Measurements from ENCODE around the gene NPAS1. TPM values are rescaled to one million over a fixed set of nuclear protein-coding genes. Genes with fewer than 3 reads are reported as not detected.

The NPAS1 gene
- total and polyA plus RNA-seq, 4 donors, result 0.31 to 1.2 (median 0.70) TPM

DNA sequence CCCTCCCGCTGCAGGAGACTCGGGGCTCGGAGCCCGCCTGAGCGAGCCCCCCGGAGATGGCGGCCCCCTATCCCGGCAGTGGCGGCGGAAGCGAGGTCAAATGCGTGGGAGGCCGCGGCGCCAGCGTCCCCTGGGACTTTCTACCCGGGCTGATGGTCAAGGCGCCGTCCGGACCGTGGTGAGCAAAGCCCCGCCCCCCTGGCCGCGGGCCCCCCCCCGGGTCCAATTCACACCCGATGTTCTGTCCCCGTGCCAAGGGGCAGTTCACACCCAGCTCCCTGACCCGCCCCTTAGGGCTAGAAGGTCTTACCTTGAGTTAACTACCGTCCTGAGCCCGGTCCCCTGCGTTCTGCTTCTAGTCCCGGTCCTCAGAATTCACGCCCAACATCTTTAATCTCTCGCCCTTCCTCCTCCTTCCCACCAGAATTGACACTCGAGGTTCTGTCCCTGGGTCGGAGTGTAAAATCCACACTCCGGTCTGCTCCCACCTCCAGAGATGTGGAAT, 1.4 kb downstream of the NPAS1 start:
- H3K27me3 ChIP-seq (ENCODE audit: control insufficient read depth in 3 of 3, insufficient read depth in 3 of 3, low read length in 2 of 3), result peaks cover 5 to 49% (median 44%) of the 10 kb centered on the region in 3 donors

DNA sequence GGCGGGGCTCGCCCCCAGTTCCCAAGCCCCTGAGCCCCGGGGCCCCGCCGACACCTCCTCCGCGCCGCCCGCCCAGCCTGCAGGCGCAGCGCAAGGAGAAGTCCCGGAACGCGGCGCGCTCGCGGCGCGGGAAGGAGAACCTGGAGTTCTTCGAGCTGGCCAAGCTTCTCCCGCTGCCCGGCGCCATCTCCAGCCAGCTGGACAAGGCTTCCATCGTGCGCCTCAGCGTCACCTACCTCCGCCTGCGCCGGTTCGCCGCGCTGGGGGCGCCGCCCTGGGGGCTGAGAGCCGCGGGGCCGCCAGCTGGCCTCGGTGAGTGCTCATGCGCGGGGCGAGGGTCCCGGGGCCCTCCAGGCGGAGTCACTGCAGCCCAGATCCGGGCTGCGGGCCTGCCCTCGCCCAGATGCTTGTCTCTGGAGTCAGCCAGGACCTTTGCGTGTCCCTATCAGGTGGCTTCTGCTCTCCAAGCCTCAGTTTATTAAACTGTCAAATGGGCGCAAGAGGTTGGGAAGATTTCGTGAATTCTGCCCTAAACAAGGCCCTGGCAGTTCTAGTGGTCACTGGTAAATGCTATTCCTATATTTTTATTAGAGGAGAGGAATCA, 2.0 kb downstream of the NPAS1 start:
- Histone ChIP-seq H3K9ac (ENCODE audit: insufficient read depth in 1 of 2, low read length in 2 of 2) (no peak overlapping the region), H3K27ac (ENCODE audit: low read depth in 1 of 2, low read length in 1 of 2) (no peak overlapping the region), H3K4me1 (ENCODE audit: control insufficient read depth in 5 of 5, insufficient read depth in 5 of 5, low read length in 5 of 5) (peaks cover 0 to 14% (median 2%) of the 10 kb centered on the region in 5 donors), H3K27me3 (ENCODE audit: control insufficient read depth in 3 of 3, insufficient read depth in 3 of 3, low read length in 2 of 3) (peaks cover 5 to 52% (median 44%) of the 10 kb centered on the region in 3 donors), H3K36me3 (ENCODE audit: control insufficient read depth in 4 of 4, insufficient read depth in 4 of 4, low read length in 4 of 4) (no peaks in the 10 kb centered on the region), H3K9me3 (ENCODE audit: control insufficient read depth in 4 of 4, insufficient read depth in 3 of 4, low read length in 3 of 4) (peaks cover 0 to 3% (median 0%) of the 10 kb centered on the region in 4 donors), H3K4me3 (no peak overlapping the region)
- TF ChIP-seq, protein P1, sequence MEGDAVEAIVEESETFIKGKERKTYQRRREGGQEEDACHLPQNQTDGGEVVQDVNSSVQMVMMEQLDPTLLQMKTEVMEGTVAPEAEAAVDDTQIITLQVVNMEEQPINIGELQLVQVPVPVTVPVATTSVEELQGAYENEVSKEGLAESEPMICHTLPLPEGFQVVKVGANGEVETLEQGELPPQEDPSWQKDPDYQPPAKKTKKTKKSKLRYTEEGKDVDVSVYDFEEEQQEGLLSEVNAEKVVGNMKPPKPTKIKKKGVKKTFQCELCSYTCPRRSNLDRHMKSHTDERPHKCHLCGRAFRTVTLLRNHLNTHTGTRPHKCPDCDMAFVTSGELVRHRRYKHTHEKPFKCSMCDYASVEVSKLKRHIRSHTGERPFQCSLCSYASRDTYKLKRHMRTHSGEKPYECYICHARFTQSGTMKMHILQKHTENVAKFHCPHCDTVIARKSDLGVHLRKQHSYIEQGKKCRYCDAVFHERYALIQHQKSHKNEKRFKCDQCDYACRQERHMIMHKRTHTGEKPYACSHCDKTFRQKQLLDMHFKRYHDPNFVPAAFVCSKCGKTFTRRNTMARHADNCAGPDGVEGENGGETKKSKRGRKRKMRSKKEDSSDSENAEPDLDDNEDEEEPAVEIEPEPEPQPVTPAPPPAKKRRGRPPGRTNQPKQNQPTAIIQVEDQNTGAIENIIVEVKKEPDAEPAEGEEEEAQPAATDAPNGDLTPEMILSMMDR (IDR thresholded peaks at IDR 0.05; ENCODE audit: control extremely low read depth, extremely low read depth), result no peak
- no peak for DNase-seq
- ATAC-seq (ENCODE audit: insufficient read depth, low FRiP score), result no peak
- 7% methylated on average over 41 to 50 of the region's 50 CpGs for WGBS, 2 donors

More for the DNA sequence above, 1.4 kb downstream of the NPAS1 start:
- TF ChIP-seq, protein P1 (IDR thresholded peaks at IDR 0.05; ENCODE audit: control extremely low read depth, extremely low read depth), result no peak
- Histone ChIP-seq H3K9ac (ENCODE audit: insufficient read depth in 1 of 2, low read length in 2 of 2) (no peak overlapping the region), H3K36me3 (ENCODE audit: control insufficient read depth in 4 of 4, insufficient read depth in 4 of 4, low read length in 4 of 4) (no peaks in the 10 kb centered on the region), H3K4me3 (no peak overlapping the region), H3K9me3 (ENCODE audit: control insufficient read depth in 4 of 4, insufficient read depth in 3 of 4, low read length in 3 of 4) (peaks cover 0 to 2% (median 0%) of the 10 kb centered on the region in 4 donors), H3K27ac (ENCODE audit: low read depth in 1 of 2, low read length in 1 of 2) (no peak overlapping the region), H3K4me1 (ENCODE audit: control insufficient read depth in 5 of 5, insufficient read depth in 5 of 5, low read length in 5 of 5) (peaks cover 0 to 14% (median 2%) of the 10 kb centered on the region in 5 donors)
- no peak for ATAC-seq (ENCODE audit: insufficient read depth, low FRiP score)
- no peak for DNase-seq
- 1 to 2% methylated on average over 34 to 37 of the region's 37 CpGs for WGBS, 2 donors

DNA sequence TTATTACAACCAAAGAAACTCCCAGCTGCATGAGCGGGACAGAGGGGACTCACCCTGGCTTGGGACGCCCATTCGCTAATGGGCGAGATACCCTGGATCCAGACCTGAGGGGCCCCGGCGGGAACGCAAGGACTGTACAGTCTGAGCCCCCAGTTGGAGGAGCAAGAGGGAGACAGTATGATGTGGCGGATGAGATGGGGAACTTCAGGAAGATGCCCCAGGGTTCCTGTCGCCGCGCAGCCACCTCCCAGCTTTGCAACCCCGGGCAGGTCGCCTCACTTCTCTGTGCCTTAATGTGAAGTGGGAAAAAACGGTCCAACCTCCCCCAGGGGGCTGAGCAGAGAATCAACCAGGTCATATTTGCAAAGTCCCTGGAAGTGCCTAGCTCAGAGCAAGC, 2.5 kb downstream of the NPAS1 start:
- DNase-seq (no peak), ATAC-seq (ENCODE audit: insufficient read depth, low FRiP score) (no peak)
- H3K27ac ChIP-seq (ENCODE audit: low read depth in 1 of 2, low read length in 1 of 2), result no peak overlapping the region
- WGBS, 2 donors, result 31 to 43% methylated on average over 14 of the region's 14 CpGs
- peaks cover 0 to 14% (median 2%) of the 10 kb centered on the region in 5 donors for H3K4me1 ChIP-seq (ENCODE audit: control insufficient read depth in 5 of 5, insufficient read depth in 5 of 5, low read length in 5 of 5)
- H3K27me3 ChIP-seq (ENCODE audit: control insufficient read depth in 3 of 3, insufficient read depth in 3 of 3, low read length in 2 of 3), result peaks cover 5 to 52% (median 47%) of the 10 kb centered on the region in 3 donors
- no peaks in the 10 kb centered on the region for H3K36me3 ChIP-seq (ENCODE audit: control insufficient read depth in 4 of 4, insufficient read depth in 4 of 4, low read length in 4 of 4)
- H3K9ac ChIP-seq (ENCODE audit: insufficient read depth in 1 of 2, low read length in 2 of 2), result no peak overlapping the region
- peaks cover 0 to 3% (median 0%) of the 10 kb centered on the region in 4 donors for H3K9me3 ChIP-seq (ENCODE audit: control insufficient read depth in 4 of 4, insufficient read depth in 3 of 4, low read length in 3 of 4)
- TF ChIP-seq, protein P1 (IDR thresholded peaks at IDR 0.05; ENCODE audit: control extremely low read depth, extremely low read depth), result no peak
- no peak overlapping the region for H3K4me3 ChIP-seq

All from lung (tissue), 12 donors.